A673 (cell line): ENCODE results near the gene TRMT61A.

Experiments
- EZH2 ChIP-seq: fragments of 200-600 bp; sonication (generic); IDR thresholded peaks from 2 replicates; pipeline ENCODE4 v1.6.1; 2017; ENCODE audit warnings: borderline replicate concordance, low read depth, mild to moderate bottlenecking, mixed read lengths, antibody characterized with exemption, low read length; ENCODE audit not compliant: poor library complexity, severe bottlenecking
- TF ChIP-seq, protein P1 (sequence below): fragments of 300-800, 200-600 bp; sonication (generic); conservative IDR thresholded peaks from 2 replicates; pipeline ENCODE4 v1.5.1; 2017; ENCODE audit warnings: low read depth, mild to moderate bottlenecking, antibody characterized with exemption, low read length, moderate library complexity, mixed read lengths

DNA sequence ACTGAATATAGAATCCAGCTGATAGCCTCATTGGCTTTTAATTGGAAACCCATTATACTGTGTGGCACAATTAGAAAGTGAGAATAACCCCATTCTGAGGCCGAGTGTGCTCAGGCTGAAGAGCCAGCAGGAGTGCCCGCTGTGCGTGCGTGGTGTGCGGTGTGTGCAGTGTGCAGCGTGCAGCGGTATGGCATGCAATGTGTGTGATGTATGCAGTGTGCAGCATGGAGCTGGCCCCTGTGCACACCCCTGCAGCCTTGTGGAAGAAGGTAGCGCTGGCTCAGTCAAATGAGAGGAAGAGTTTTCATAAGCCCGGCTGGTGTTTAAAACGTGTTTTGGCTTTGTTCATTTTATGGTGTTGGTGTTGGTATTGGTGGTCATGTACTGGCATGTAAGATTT is 29.3 kb upstream of the TRMT61A start:
- TF ChIP-seq, protein P1, sequence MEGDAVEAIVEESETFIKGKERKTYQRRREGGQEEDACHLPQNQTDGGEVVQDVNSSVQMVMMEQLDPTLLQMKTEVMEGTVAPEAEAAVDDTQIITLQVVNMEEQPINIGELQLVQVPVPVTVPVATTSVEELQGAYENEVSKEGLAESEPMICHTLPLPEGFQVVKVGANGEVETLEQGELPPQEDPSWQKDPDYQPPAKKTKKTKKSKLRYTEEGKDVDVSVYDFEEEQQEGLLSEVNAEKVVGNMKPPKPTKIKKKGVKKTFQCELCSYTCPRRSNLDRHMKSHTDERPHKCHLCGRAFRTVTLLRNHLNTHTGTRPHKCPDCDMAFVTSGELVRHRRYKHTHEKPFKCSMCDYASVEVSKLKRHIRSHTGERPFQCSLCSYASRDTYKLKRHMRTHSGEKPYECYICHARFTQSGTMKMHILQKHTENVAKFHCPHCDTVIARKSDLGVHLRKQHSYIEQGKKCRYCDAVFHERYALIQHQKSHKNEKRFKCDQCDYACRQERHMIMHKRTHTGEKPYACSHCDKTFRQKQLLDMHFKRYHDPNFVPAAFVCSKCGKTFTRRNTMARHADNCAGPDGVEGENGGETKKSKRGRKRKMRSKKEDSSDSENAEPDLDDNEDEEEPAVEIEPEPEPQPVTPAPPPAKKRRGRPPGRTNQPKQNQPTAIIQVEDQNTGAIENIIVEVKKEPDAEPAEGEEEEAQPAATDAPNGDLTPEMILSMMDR = no peak
- TF ChIP-seq EZH2 = no peak
